Caco-2 (cell line): ENCODE measurements around the gene AKAP6. TPM values are rescaled to one million over a fixed set of nuclear protein-coding genes. Genes with fewer than 3 reads are reported as not detected.

ENCODE experiments used
- BruUV-seq: library from RNA; stranded (reverse); fragments of 400-500 nt; replicated peaks from 2 replicates; lab custom pipeline; 2021; lab: Mats Ljungman, UMichigan
- CTCF ChIA-PET: fragments of 300-600 bp; sonication (Branson Sonifier 250); formaldehyde crosslinking; loops from one replicate; lab custom pipeline; 2022; ENCODE audit warnings: antibody characterized with exemption; lab: Charles Lee
- POLR2A ChIA-PET: fragments of 300-600 bp; sonication (Branson Sonifier 250); formaldehyde crosslinking; loops from one replicate; lab custom pipeline; 2022; ENCODE audit warnings: antibody characterized with exemption; lab: Charles Lee
- DNase-seq, 2 experiments: peaks; one replicate each; pipeline versions ENCODE4 v3.0.0 to v3.0.0-alpha.2; 2020 to 2022
- H3K27me3 ChIP-seq: replicated peaks from 2 replicates; pipeline ENCODE4 v1.6.0; 2011; ENCODE audit warnings: low read length; ENCODE audit not compliant: control insufficient read depth, insufficient read depth
- H3K36me3 ChIP-seq: 2 replicates; pipeline ENCODE4 v1.5.1; 2011; ENCODE audit warnings: low read length; ENCODE audit not compliant: control insufficient read depth, insufficient read depth
- H3K4me1 ChIP-seq: fragments of 250-450 bp; sonication (Bioruptor Pico); 2 replicates; pipeline ENCODE4 v1.5.1; 2020; ENCODE audit warnings: mild to moderate bottlenecking
- H3K4me3 ChIP-seq: 2 replicates; pipeline ENCODE4 v1.5.1; 2011; ENCODE audit warnings: low read depth, mild to moderate bottlenecking, control low read depth, low read length
- H3K9me3 ChIP-seq: fragments of 250-450 bp; sonication (Bioruptor Pico); 2 replicates; pipeline ENCODE4 v1.5.1; 2020; ENCODE audit warnings: mild to moderate bottlenecking, moderate library complexity
- H3K27ac Mint-ChIP-seq: one replicate; pipeline ENCODE4 v1.8.0; 2022; ENCODE audit warnings: mixed read lengths; ENCODE audit not compliant: unreplicated experiment
- H3K27me3 Mint-ChIP-seq: one replicate; pipeline ENCODE4 v1.8.0; 2022; ENCODE audit warnings: mixed read lengths; ENCODE audit not compliant: insufficient read depth, unreplicated experiment
- H3K36me3 Mint-ChIP-seq: one replicate; pipeline ENCODE4 v1.8.0; 2022; ENCODE audit warnings: mild to moderate bottlenecking, mixed read lengths; ENCODE audit not compliant: insufficient read depth, unreplicated experiment
- H3K4me1 Mint-ChIP-seq: one replicate; pipeline ENCODE4 v1.8.0; 2022; ENCODE audit warnings: low read depth, mixed read lengths; ENCODE audit not compliant: unreplicated experiment
- H3K4me3 Mint-ChIP-seq: one replicate; pipeline ENCODE4 v1.8.0; 2022; ENCODE audit warnings: mild to moderate bottlenecking, moderate library complexity, mixed read lengths; ENCODE audit not compliant: unreplicated experiment
- H3K9me3 Mint-ChIP-seq: one replicate; pipeline ENCODE4 v1.8.0; 2022; ENCODE audit warnings: mixed read lengths; ENCODE audit not compliant: unreplicated experiment
- CTCF ChIP-seq, 2 experiments: fragments of 200-600 bp in 1 of 2; IDR thresholded peaks; 1 replicate in 1 of 2; 2 replicates in 1 of 2; pipeline versions ENCODE4 v1.5.1 to v1.8.0; 2011 to 2022; ENCODE audit warnings: antibody characterized with exemption in 1 of 2, control low read depth in 1 of 2, inconsistent platforms in 1 of 2, low read depth in 1 of 2, low read length in 1 of 2, mild to moderate bottlenecking in 1 of 2, moderate library complexity in 1 of 2; ENCODE audit not compliant: insufficient read depth in 1 of 2, severe bottlenecking in 1 of 2, unreplicated experiment in 1 of 2
- intact Hi-C: fragments of 100-400 bp; cut with micrococcal nuclease; formaldehyde crosslinking; loops from one replicate; pipeline ENCODE4 v1.10.0; 2022; ENCODE audit not compliant: unreplicated experiment
- total RNA-seq: library from RNA; stranded (reverse); gene quantifications from 2 replicates; pipeline ENCODE4 v1.2.3, GENCODE V29; 2022

Gene AKAP6
- total RNA-seq, 1 experiment from 2014 or later, result 3.0 TPM

- H3K36me3 ChIP-seq, result no peaks in the 10 kb centered on the region
- Mint-ChIP-seq H3K4me3 (no peak overlapping the region), H3K27ac (no peak overlapping the region), H3K4me1 (no peaks in the 10 kb centered on the region), H3K9me3 (no peaks in the 10 kb centered on the region), H3K27me3 (peaks cover 13% of the 10 kb centered on the region), H3K36me3 (no peaks in the 10 kb centered on the region)
- H3K9me3 ChIP-seq, result no peaks in the 10 kb centered on the region
- ChIA-PET CTCF (no interaction called here), POLR2A (no interaction called here)
- intact Hi-C loops, result loop anchor here (5.0 to 10.0 kb wide), 3 partner anchors 221 to 718 kb away; partner anchors contain the start of gene NPAS3
- DNase-seq, result no peak
- no TSS peak for BruUV-seq
- H3K27me3 ChIP-seq, result no peaks in the 10 kb centered on the region
- no peak for TF ChIP-seq CTCF (IDR thresholded peaks at IDR 0.05; ENCODE audit: insufficient read depth in 1 of 2, low read depth in 1 of 2, low read length in 1 of 2, severe bottlenecking in 1 of 2, unreplicated experiment in 1 of 2)
- H3K4me3 ChIP-seq, result no peak overlapping the region
- no peaks in the 10 kb centered on the region for H3K4me1 ChIP-seq
Observed at GRCh38 chr14:32713856-32714255, 384.8 kb downstream of the AKAP6 start.

- no TSS peak for BruUV-seq
- H3K4me1 Mint-ChIP-seq, result no peaks in the 10 kb centered on the region
- H3K36me3 Mint-ChIP-seq, result no peaks in the 10 kb centered on the region
- H3K27me3 Mint-ChIP-seq, result peaks cover 7% of the 10 kb centered on the region
- no peak for DNase-seq
- H3K9me3 ChIP-seq, result no peaks in the 10 kb centered on the region
- H3K4me3 Mint-ChIP-seq, result no peak overlapping the region
- no peaks in the 10 kb centered on the region for H3K27me3 ChIP-seq
- ChIA-PET POLR2A (no interaction called here), CTCF (no interaction called here)
- H3K36me3 ChIP-seq, result no peaks in the 10 kb centered on the region
- no peak overlapping the region for H3K4me3 ChIP-seq
- intact Hi-C loops, result loop anchor here (10.0 kb wide), 1 partner anchor 215 kb away; the partner anchor contains the start of gene NPAS3
- no peak overlapping the region for H3K27ac Mint-ChIP-seq
- TF ChIP-seq CTCF (IDR thresholded peaks at IDR 0.05; ENCODE audit: insufficient read depth in 1 of 2, low read depth in 1 of 2, low read length in 1 of 2, severe bottlenecking in 1 of 2, unreplicated experiment in 1 of 2), result no peak
- no peaks in the 10 kb centered on the region for H3K4me1 ChIP-seq
- no peaks in the 10 kb centered on the region for H3K9me3 Mint-ChIP-seq
Observed at GRCh38 chr14:32719601-32720000, 390.5 kb downstream of the AKAP6 start.

GRCh38 chr14:32720927-32721326, 391.8 kb downstream of the AKAP6 start:
- Histone ChIP-seq H3K4me1 (no peaks in the 10 kb centered on the region), H3K36me3 (no peaks in the 10 kb centered on the region), H3K27me3 (no peaks in the 10 kb centered on the region), H3K9me3 (no peaks in the 10 kb centered on the region), H3K4me3 (no peak overlapping the region)
- no TSS peak for BruUV-seq
- Mint-ChIP-seq H3K4me1 (no peaks in the 10 kb centered on the region), H3K36me3 (no peaks in the 10 kb centered on the region), H3K9me3 (no peaks in the 10 kb centered on the region), H3K27me3 (peaks cover 7% of the 10 kb centered on the region), H3K27ac (no peak overlapping the region), H3K4me3 (no peak overlapping the region)
- DNase-seq, result no peak
- ChIA-PET CTCF (no interaction called here), POLR2A (no interaction called here)
- intact Hi-C loops, result no loop called here
- no peak for TF ChIP-seq CTCF (IDR thresholded peaks at IDR 0.05; ENCODE audit: insufficient read depth in 1 of 2, low read depth in 1 of 2, low read length in 1 of 2, severe bottlenecking in 1 of 2, unreplicated experiment in 1 of 2)
